ENCODE measurements around the gene DPP6.

DNA sequence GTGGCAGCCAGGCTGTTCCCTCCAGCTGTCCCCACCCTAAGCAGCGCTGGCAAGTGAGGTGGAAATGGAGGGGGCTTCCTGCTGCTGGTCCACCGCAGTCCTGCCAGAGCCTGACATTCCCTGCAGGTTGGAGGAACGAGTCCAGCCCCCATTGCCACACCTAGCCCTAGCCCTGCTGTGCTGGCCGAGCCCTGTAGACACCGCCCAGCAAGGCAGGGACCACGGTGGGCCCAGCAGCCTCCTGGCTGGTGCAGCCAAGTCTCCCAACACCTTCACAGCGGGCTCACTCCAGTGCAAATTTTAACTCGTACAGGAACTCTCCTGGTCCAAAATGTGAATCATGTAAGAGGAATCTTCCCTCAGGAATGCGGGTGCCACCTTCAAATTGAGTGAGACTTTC lies 834.4 kb downstream of the DPP6 start:
- TF ChIP-seq, protein P1, sequence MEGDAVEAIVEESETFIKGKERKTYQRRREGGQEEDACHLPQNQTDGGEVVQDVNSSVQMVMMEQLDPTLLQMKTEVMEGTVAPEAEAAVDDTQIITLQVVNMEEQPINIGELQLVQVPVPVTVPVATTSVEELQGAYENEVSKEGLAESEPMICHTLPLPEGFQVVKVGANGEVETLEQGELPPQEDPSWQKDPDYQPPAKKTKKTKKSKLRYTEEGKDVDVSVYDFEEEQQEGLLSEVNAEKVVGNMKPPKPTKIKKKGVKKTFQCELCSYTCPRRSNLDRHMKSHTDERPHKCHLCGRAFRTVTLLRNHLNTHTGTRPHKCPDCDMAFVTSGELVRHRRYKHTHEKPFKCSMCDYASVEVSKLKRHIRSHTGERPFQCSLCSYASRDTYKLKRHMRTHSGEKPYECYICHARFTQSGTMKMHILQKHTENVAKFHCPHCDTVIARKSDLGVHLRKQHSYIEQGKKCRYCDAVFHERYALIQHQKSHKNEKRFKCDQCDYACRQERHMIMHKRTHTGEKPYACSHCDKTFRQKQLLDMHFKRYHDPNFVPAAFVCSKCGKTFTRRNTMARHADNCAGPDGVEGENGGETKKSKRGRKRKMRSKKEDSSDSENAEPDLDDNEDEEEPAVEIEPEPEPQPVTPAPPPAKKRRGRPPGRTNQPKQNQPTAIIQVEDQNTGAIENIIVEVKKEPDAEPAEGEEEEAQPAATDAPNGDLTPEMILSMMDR (IDR thresholded peaks at IDR 0.05; ENCODE audit: insufficient read depth, low read depth, low read length), result no peak
- TF ChIP-seq EZH2 (IDR thresholded peaks at IDR 0.05; ENCODE audit: insufficient read depth, low read length), result no peak
